ENCODE data around the gene STX12.

The STX12 gene

DNA sequence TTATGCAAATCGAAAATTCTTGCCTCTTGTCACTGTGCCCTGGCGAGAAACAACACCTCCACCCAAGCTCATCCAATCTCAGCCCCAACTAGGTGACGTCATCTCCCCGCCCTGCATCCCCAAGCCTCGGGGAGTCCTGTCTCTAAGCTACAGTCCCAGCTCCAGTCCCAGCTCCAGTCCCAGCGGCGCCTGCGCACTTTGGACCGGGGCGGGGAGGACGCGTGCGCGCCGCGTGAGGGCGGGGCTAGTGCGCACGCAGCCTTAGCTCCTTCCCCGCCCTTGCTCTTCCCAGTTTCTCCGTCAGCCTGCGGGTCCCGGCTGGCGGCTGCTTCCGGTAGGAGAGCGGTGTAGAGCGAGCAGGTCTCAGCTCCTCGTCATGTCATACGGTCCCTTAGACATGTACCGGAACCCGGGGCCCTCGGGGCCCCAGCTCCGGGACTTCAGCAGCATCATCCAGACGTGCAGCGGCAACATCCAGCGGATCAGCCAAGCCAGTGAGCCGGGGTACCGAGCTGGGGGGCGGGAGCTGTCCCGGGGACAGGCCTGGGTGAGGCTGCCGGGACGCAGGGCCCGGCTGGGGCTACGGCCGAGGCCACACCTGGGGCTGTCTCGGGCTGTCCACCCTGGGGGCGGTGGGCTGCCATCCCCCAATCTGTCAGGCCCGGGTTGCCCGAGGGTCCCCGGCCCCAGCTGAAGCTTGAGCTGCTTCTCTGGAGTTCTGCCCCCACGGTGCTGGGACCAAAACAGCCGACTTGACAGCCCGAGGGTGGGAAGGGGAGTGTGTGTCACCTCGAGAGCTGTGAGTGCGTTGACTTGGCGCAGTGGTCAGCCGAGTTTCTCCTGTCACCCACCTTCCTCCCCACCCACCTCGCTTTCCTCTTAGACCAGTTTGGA, at the start of gene STX12:
TSS of gene STX12 (plus strand) at position 288 of the 894 bp plus-strand sequence. CDS start at position 377, 89 bp downstream.
- peak; percentile 100 for DNase-seq (ENCODE audit: low spot score)

DNA sequence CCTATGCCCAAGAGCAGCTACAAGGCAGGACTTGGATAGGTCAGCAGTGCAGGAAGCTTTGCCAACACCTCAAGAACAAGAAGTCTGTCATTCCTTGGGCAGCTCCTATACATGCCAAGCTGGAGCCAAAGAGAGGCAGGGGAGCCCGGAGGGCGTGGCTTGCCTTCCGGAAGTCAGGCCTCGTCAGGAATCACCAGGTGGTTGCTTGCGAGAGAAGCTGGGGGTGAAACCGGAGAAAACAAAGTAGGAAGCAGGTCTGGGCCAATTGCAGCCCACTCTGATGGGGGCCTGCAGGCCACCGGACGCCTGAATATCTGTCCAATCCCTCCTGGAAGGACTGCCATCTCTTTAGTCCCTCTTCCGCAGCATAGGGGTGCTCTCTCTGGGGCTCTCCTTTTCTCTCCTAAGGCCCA, 48.1 kb upstream of the STX12 start:
- peak; percentile 14 for DNase-seq (ENCODE audit: low spot score)

DNA sequence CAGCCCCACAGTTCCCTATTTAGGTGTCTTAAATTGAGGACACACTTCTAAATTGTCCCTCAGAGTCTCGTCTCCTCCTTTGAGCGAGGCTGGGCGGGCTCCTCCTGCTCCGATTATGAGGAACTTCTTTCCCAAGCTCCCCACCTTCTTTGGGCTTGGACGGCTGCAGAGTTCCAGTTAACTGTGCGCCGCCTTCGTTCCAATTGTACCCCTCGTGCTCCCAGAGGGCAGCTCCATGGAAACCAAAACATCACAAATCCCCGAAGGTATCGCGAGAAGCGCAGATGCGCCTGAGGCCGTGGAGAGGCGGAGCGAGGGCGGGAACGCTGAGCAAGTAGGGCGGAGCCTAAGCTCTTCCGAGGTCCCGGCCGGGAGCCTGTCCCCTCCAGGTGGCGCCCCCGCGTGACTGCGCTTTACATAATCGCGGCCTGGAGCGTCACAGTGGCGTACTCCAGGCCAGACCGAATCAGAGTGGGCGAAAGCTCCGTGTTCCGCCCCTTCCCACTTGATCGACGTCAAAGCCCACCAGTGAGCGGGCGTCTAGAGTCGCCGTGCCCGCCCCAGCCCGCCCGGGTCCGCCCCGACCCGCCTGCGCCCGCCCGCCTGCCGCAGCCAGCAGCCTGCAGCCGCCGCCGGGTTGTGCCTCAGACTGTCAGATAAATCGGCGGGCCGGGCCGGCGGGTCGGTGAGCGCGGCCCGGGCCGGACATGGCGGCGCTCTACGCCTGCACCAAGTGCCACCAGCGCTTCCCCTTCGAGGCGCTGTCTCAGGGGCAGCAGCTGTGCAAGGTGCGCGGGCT, 47.4 kb upstream of the STX12 start, which contains the start of gene FAM76A:
TSS of gene FAM76A (plus strand) at position 588 of the 799 bp plus-strand sequence. CDS start at position 708, 120 bp downstream.
- DNase-seq (ENCODE audit: low spot score): peak; percentile 100

DNA sequence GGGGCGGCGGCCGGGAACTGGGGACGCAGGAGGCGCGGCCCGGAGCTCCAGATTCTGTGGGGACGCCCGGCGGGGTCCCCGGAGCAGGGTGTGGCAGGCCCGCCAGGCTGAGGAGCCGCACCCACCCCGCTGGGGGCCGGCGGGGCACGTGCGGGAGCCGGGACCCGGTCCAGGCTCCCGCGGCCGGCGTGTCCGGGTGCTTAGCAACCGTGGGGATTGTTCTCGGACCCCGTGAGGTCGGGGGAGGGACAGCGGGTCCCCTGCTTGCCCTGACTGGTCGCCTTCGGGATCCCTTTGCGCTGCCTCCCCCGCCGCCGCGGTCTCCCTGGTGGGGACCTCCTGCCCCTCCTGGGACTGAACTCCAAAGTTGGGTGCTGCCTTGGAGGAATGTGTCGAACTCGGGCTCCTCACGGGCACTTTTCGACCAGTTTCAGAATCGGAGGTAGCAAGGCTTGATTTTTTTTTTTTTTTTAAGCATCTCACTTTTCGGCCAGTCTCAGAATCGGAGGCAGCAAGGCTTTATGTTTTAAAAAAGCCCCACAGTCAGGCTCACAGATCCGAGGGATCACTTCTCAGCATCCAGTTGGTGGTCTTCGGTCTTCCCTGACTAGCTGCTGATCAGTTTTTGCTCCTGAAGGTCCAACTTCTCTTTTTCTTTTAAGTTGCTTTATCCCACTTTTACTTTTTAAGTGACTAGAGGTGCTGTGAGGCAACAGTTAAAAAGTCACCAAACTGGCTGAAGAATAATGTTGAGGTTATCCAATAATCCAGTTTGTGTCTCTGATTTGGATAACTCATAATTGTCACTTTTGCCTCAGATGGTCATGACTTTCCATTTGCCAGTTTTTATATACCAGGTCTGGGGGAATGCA, 46.6 kb upstream of the STX12 start:
- DNase-seq (ENCODE audit: low spot score): peak; percentile 17

DNA sequence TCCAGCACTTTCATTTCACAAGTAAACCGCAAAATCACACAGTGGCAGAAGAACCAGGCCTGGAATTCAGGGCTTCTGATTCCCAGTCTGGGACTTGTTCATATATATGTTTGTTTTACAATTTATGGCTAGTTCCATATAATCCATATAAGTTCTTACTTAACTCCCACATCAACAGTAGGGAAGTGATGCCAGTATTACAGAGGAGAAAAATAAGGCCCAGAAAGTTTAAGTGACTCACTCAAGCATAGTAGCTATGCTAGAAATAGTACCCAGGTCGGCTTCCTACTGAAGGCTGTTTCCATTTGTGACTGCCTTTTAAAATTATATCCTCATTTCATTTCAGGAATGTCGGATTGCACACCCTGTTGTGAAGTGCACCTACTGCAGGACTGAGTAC, 45.9 kb upstream of the STX12 start:
- no peak for DNase-seq (ENCODE audit: low spot score)

DNA sequence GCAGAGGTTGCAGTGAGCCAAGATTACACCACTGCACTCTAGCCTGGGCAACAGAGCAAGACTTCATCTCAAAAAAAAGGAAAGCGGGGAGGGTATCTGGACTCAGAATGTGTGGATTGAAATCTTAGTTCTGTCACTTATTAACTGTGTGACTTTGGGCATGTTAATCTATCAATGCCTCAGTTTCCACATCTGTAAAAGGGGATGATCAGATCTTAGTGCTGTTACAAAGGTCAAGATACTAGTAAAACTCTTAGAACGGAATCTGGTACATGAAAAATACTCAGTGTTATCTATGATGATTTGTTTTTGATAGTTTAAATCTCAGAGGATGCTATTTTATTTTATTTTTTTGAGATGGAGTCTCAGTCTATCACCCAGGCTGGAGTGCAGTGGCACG, 36.8 kb upstream of the STX12 start:
- no peak for DNase-seq (ENCODE audit: low spot score)

DNA sequence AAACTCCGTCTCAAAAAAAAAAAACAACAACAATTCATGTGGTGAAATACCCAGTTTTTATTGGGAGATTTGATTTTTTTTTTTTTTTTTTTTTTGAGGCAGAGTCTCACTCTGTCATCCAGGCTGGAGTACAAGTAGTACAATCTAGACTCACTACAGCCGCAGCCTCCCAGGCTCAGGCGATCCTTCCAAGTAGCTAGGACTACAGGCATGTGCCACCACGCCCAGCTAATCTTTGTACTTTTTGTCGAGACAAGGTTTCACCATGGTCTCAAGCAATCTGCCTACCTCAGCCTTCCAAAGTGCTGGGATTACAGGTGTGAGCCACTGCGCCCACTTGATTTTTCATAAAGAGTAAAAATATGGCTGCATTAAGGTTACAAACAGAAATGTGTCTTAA, 31.9 kb upstream of the STX12 start:
- DNase-seq (ENCODE audit: low spot score): no peak

DNA sequence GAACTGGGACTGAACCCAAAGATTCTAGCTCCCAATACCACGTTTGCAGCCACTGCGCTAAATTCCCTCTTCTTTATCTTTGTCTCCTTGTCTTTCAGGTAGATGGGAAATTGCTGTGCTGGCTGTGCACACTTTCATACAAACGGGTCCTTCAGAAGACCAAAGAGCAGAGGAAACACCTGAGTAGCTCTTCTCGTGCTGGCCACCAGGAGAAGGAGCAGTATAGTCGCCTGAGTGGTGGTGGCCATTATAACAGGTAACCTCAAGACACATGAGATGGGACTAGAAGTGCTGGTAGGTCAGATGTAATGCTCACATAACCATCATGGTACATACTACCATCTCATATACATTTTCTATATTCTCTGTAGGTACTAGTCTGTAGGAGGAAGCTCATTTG, 28.5 kb upstream of the STX12 start:
- no peak for DNase-seq (ENCODE audit: low spot score)

DNA sequence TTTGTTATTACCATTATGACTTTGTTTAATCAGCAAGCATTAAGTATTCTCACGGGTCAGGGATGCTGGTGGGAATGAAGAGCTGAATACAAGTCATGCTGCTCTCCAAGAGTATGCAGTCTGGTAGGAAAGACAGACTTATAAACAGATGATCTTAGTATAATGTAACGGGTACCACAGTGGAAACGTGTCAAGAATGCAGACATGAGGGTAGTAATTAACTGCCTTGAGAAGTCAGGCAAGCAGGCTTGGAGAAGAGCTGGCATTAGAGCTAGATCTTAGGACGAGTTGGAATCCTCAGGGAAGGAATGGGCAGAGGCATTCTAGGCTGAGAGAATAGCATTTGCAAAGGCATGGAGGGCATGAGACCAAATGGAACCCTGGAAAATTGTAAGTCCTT, 27.6 kb upstream of the STX12 start:
- no peak for DNase-seq (ENCODE audit: low spot score)

DNA sequence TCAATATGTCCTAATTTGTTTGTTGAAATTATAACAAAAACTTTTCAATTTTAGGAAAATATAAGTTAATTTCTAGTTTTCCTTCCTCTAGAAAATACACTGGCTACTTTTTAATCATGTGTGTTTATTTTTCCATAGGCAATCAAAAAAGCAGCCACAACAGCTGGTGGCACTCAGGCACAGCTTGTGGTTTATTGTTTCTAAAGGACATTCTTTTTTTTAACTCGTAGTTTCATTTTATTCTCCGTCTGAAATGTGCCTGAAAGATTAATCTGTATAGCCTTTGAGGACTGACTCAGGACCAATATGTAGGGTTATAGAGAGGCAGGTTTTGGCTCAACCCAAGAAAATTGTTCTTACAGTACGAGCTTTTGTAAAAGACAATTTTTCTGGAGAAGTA, 20.7 kb upstream of the STX12 start:
- DNase-seq (ENCODE audit: low spot score): no peak

DNA sequence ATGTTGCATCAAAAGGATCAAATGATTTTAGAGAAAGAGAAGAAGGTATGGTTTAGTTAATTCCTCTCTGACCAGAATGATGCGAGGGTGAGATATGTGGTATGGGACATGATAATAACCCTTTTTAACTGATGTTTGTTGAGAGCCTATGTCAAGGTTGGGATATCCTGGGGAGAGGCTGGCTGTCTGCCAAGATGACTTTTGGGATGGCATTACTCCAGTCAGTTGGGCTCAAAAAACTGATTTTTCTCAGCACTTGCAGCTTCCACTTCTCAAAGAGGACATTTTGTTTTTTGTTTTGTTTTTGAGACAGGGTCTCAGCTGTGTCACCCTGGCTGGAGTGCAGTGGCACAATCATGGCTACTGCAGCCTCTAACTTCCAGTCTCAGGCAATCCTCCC, 17.7 kb upstream of the STX12 start:
- DNase-seq (ENCODE audit: low spot score): no peak

DNA sequence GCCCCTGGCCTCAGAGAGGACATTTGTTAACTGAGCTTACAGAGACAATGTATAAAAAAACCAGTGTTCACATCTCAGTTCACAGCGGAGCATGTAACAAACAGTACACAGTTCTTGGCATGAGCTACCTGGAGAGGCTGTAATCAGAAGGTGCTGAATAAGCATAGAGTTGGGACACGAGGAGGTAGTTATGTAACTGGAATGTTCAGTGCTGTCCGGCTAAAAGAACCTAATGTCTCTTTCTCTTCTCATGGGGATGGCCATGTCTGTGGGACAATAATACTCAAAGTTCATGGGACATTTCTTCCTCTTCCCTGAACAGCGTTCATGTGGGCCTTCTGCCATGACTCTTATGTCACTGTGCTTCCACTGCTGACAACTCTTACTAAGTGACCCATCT, 17.2 kb upstream of the STX12 start:
- DNase-seq (ENCODE audit: low spot score): no peak

DNA sequence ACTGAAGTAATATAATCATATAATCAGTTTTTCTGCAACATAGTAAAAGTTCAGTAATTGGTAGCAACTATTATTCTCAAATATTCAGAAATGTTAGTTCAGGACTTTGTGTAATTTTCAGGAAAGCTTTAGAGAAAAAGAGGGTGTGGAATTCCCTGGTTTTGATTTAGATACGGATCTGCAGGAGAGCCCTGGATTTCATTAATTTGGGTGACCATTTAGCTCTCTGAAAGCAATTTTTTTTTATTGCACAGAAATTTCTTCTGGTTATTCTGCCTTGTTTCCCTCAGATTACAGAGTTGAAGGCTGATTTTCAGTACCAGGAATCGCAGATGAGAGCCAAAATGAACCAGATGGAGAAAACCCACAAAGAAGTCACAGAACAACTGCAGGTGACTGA, 13.8 kb upstream of the STX12 start:
- no peak for DNase-seq (ENCODE audit: low spot score)

DNA sequence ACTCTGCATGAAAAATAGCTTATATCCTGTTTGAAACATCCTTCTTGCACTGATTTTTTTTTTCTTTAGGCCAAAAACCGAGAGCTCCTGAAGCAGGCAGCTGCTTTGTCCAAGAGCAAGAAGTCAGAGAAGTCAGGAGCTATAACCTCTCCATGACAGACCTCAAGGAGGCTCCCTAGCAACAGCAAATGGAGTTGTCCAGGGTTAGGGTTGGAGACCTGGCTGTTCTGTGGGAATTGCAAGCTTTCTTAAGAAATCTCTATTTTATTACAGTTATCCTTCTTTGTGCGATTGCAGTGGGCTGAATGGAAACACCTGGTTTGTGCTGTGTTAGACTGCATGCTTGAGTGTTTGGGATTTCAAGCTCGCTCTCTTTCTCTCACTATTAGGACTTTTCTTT, 12.6 kb upstream of the STX12 start:
- no peak for DNase-seq (ENCODE audit: low spot score)

DNA sequence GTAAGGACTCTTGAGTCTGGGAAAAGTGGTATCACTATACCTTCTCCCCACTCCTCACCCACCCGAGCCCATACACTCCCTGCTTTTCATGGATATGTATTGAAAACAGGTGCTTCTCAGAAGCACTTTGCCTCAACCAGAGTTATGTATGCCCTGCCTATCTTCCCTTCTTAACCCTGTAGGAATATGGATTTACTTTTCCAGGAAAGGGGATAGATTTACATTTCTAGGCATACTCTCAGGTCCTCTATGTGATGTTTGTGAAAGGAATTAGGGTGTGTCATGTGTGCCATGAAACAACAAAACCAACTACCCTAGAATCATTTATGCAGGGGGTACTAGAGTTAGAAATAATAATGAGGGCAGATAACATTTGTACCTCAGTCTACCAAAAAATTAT, 11.0 kb upstream of the STX12 start:
- no peak for DNase-seq (ENCODE audit: low spot score)

DNA sequence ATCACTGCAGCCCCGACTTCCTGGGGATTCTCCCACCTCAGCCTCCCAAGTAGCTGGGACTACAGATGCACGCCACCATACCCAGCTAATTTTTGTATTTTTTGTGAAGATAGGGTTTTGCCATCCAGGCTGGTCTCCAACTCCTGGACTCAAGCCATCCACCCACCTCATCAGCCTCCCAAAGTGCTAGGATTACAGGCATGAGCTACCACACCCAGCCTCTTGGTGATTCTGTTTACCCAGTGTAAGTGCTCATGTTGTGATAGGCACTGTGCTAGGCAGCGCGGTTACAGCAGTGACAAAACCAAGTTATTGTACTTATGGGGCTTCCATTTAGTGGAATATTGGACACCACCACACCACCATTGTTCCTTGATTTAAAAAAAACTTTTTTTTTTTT, 9.7 kb upstream of the STX12 start:
- DNase-seq (ENCODE audit: low spot score): no peak

DNA sequence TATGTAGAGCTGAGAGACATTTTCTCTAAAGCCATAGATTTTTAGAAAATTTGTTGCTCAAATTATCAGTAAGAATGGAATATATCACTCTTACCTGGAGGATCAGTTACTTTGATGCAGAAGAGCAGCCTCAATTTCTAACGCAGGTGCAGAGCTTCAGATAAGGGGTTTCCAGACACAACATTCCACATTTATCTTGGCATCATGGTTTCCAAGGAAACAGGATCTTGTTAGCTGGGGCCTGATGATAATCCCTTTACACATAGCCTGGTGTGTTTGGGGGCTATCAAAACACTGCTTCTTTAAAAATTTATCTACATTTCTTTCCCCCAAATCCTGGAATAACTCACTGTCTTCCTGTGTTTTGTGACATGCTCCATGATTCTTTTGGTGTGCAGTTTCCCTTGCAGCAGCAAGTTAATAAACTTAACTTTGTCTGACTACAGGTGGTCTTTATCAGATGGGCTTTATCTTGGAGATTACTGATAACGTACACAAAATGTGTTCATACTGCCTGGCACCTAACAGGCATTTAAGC, 2.7 kb upstream of the STX12 start:
- no peak for DNase-seq (ENCODE audit: low spot score)

DNA sequence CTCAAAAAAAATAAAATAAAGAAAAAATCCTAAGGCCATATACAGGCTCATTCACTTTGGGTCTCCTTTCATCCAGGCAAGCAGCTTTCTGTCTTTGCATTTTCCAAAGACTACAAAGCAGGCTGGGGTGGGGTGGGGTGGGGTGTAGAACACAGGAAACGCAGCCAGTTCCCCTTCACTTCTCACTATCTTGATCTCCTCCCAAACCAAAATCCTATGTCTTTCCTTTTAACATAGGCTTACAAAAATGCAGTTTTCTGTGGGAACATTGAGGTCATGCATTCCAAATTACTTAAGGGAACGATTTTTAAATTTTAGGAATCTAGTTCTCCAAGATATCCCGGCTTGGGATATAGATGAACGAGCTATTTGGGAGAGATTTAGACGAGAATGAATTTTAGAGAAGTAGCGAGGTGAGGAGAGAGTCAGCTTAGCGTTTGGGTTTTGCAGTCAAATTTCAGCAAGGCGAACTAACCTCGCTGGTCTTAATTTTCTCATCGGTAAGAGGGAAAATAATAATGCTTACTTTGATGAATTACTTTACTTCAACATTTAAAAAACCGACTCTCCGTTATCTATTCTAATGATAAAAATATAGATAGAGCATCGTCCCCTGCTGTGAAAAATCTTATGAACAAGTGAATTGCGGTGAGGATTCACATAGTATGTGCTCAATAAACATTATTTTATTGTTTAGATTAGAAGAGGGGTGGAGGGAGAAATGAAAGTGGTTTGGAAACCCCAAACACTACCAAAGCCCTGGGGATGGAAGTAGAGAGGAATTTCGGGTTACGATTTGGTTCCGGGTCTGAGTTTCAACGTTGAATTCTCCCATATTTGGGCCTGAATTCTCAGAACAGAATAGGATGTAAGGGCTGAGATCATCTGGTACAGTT, 735 bp upstream of the STX12 start:
- no peak for DNase-seq (ENCODE audit: low spot score)

DNA sequence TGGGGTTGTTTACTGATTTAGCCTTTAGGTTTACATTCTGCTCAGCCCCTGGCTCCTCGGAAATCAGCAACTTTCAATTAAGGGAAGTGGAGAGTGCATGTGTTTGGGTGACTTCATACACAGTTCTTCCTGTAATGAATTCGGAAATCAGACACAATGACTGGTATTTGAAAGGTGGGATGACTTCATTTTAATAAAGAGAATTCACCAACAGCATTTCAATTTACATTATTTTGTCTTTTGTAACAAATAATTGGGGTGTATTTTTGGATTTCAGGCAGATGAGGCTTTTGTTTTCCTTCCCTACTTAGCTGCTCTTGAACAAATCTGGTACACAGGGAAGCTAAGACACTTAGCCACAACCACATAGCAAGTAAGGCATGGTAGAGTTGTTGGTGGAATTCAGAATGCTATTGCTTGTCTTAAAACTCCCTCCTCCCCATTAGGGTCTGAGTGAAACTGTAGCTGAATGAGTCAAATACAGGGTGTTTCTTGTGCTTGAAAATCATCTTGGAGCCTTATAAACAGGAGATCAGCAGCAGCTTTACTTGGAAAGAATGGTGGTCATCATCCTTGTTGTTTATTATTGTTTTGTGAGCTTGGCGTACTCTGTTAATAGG, 917 bp downstream of the STX12 start:
- peak; percentile 43 for DNase-seq (ENCODE audit: low spot score)

DNA sequence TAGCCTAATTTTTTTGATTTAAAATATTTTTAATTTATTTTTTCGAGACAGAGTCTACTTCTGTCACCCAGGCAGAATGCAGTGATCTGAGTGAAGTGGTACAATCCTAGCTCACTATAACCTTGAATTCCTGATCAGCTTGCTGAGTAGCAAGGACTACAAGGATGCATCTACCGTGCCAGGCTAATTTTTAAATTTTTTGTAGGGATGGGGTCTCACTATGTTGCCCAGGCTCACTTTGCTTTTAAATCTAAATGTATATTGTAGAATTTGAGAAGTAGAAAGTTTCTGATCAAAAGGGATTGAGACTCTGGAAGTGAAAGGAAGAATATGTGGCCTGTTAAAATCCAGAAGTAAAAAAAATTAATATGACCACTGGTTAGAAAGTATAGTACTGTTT, 1.6 kb downstream of the STX12 start:
- DNase-seq (ENCODE audit: low spot score): no peak
